NCI-H524 (cell line): ENCODE measurements around the gene ACP4.

Experiments
- DNase-seq, 2 experiments: peaks; one replicate each; lab custom pipeline; 2025; lab: John Stamatoyannopoulos, UW

The ACP4 gene

DNA sequence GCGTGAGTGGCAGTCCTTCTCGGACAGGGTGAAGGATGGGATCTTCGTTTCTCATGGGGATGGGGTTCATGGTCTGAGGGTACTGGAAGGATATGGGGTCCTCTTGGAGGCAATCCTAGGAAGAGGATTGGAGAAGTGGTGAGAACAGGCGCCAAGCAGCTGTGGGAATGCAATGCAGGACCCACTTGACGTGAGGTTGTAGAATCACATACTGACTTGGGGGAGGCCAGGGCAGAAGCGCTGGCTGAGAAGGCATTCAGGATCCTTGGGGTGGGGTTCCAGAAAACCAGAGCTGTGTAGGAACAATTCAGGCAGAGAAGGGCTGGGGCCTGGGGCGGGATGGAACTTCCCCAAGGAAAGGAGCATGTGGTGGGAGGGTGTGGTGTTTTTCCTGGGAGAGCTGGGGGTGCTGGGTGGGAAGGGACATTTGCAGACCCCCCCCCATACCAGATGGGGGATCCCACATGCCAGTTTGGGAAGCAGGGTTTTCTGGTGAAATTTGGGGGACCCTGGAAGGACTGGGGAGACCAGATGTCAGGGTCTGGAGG is 32.5 kb downstream of the ACP4 start:
- no peak for DNase-seq

DNA sequence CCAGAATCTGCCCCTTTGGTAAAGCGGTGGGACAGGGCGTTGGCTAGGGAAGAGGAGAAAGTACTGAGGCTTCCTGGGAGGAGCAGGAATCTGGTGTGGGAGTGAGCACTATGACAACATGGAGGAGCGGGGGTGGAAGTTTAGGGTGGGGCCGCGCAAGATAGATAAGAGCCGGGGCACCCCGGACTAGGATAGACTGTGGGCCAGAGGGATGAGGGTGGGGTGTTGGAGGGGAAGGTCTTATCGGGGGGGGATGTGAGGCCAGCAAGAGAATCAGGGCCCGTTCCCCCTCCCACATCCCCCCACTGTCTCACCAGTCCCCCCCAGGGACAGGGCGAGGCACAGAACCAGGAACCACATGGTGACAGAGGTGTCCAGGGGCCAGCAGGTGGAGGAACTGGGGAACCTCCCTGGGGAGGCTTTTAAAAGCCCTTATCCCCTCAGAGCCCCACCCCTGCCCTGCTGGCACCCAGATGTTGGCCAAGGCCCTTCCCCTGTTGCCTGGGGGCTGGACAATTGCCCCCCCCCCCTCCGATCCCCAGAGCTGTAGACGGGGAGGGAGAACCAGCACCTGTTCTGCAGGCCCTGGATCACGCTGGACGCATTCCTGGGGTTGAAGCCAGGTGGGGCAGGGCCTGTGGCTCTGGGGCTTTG is 33.3 kb downstream of the ACP4 start, which contains the start of gene KLK1:
KLK1 (minus strand) TSS at position 399 of the 654 bp plus-strand sequence; CDS start at position 360, 39 bp downstream.
- DNase-seq, result no peak

DNA sequence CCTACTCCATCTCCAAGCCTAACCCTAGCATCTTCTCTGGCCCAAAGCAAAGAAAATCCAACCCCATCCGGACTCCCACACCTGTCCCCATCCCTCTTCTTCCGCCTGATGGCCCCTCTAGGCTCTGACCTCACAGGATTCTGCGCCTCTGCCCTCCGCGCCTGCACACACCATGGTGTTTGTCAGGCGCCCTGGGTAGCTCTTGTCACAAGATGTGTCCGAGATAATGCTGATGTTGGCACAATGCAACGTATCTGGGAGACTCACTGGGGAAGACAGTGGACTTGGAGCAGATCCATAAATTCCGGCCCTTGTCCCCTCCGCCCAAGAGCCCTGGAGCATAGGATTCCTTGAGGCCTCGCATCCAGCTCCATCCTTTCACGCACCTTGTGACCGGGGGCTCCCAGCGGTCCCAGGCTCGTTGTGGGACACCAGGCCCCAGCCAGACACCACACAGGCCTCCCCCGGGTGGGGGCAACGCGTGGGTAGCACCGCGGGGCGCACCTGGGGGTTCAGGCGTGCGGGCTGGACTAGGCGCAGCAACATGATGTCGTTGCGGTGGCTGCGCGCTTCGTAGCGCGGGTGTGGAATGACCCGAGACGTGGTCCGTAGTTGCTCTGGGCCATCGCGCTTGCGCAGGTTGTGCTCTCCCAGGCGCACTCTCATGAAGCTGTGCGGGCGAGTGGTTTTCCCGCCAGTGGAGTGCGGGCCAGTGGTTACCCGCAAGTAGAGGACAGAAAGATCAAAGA is 36.5 kb downstream of the ACP4 start:
- no peak for DNase-seq

DNA sequence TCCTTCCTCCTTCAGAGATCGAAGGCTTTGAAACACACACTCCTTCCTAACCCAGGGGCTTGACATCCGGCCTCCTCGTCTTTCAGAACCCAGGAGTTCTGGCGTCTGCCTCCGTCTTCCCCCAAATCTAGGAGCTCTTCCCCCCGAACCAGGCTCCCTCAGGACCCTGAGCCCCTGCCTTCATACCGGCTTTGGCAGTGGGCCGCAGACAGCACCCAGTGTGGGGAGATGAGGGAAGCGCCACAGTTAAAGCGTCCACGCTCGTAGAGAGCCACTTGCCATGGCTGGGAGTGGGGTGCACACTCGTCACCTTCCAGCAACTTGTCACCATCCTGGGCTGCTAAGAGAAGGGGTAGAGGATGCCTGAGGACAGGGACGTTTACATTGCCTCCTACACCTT is 37.3 kb downstream of the ACP4 start:
- no peak for DNase-seq

DNA sequence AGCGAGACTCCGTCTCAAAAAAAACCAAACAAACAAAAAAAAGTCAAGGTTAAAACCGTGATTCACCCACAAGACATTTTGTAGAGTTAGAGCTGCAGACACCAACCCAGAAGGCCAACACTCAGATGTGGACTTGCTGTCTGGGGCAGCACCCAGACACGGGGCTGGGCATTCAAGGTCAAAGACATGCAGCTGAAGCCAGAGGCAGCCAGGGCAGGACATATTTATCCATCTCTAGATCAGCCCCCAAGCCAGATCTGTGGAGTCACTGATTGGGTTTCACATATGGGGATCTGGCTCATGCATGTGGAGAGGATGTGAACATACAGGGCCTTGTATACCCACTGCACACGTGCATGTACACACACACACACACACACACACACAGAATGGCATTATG is 39.6 kb downstream of the ACP4 start:
- no peak for DNase-seq

DNA sequence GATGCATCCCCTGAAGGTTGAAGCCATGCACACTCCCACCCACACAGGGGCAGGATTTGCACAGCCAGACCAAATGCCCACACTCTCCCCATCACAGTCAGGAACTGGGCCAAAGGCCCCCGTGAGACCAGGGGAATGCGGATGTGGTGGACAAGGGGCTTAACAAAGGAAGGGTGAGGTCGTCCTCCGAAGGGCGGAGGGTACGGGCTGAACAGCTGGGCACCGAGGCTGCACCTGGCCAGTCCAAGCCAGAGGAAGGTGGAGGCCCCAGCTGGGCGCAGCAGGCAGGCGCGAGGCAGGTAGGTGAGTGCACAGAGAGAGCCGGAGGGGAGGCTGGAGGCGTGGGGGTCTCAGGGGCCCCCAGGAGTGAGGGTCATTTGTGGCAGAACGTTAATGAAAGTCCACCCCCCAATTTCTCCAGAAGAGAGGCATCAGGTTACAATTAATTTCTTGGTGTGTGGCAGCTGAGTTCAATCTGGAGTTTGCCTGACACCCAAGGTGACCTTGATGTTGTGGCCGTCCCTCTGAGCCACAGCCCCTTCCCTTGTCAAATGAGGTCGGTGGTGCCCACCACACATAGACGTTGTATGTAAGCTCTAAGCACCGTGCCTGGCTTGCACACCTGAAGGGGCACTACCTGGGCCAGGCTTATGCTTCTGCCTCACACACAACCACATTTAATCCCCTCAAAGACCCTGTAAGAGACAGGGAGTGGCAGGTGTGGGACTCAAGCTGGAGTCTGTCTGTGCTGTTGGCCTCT is 40.2 kb downstream of the ACP4 start:
- no peak for DNase-seq

- no peak for DNase-seq
Measured at GRCh38 chr19:50831026-50831396, 40.8 kb downstream of the ACP4 start.

GRCh38 chr19:50832666-50833065 is 42.5 kb downstream of the ACP4 start:
- no peak for DNase-seq

DNA sequence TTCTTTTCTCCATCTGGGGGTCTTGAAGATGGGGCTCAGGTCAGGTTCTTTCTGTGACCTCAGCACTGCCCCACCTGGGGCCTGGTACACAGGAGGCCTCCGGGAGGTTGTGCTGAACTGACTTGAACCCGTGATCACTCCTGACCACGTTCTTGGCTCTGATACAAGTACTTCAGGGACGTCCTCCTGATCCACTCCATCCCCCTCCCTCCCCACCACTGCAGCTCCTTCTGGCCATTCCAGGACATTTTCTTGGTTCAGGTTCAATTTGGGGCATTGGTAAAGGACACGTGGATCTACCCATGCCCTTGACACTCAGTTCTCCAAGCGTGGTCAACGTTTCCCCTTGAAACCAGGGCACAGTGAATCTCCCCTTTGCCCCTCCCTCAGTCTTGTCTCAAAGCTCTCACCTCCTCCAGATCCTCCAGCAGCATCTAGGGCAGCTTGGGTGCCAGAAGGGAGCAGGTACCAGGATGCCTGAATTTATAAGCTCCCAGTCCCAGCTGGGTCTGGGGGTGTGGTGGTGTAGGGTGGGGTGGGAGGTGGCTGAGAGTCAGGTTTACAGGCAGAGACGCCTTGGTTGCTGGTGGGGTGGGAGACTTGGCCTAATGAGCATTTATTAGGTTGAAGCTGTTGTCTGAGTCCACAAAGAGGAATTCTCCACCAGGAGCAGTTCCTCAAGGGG is 43.0 kb downstream of the ACP4 start, which contains the start of gene KLK15:
KLK15 (minus strand) TSS at position 458 of the 685 bp plus-strand sequence. CDS start 2,082 bp downstream, outside the sequence.
- no peak for DNase-seq

DNA sequence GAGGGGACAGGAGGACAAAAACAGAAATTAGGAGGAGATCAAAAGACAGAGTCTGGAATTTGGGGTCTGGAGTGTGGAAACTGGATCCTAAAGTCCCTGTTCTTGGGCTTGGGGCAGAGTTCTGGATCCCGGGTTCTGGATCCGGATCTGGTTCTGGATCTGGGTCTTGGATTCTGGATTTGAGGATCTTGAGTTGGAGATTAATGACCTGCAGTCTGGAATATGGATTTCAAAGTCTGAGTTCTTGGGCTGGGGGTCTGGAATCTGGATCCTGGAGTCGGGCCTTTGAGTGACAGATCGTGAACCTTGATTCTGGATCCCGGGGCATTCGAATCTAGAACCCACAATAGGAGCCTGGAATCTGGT is 43.6 kb downstream of the ACP4 start:
- no peak for DNase-seq

DNA sequence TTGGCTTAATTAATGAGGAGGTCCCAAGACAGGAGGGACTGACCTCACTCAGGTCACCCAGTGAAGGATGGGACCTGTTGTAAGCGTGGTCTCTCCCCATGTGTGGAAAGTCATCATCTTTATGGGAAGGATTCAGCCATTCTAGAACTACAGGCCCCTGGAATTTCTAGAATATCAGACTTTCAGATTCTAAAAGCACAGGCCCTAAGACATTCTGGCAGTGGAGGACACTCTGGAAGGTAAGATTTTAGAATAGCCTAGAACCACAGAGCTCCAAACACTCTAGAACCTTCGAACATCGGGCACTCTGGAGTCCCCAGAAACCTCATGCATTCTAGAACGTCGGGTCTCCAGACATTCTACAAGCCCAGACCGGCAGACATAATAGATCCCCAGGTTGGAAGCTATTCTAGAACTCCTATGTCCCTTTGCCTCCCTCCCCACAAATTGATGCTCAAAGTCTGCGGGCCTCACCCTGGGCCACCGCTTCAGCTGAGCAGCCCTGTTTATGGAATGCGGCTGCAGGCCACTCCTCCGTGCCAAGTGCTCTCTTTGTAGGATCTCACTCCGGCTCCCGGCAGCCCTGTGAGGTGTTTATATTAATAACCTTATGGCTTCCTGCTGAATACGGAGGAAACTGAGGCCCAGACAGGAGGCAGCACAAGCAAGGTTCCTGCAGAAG is 45.0 kb downstream of the ACP4 start:
- DNase-seq, result no peak

DNA sequence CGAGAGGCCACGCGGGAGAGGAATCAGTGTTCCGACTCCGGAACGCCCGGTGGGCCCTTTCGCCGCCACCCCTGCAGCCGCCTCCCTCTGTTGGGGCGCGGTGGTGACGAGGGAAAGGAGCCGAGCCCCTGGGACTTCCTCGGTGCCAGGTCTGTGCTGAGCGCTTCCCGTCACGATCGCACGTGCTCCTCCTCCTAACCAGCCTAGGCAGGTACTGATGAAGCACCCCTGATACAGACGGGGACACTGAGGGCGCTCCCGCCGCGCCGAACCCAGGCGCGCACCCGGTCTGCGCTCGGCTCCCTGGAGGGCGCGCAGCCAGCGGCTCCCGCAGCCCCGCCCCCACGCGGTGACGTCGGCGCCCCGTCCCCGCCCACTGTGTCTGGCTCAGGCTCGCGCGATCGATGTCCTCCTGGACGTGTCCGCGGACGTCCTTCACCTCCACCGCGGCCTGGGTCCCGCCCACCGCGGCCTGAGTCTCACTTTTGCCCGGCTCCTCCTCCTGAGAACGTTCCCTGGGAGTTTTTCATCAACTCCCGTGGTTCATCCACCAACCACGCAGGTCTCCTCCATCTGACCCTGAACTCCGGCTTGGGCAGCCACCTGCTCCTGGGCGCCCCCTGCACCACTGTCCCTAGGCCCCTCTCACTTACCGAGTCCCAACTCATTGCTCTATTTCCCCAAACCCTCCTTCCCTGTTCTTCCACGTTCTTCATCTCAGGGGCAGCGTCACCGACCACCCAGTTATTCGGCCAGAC is 45.7 kb downstream of the ACP4 start:
- peak; percentile 4 to 32 for DNase-seq

DNA sequence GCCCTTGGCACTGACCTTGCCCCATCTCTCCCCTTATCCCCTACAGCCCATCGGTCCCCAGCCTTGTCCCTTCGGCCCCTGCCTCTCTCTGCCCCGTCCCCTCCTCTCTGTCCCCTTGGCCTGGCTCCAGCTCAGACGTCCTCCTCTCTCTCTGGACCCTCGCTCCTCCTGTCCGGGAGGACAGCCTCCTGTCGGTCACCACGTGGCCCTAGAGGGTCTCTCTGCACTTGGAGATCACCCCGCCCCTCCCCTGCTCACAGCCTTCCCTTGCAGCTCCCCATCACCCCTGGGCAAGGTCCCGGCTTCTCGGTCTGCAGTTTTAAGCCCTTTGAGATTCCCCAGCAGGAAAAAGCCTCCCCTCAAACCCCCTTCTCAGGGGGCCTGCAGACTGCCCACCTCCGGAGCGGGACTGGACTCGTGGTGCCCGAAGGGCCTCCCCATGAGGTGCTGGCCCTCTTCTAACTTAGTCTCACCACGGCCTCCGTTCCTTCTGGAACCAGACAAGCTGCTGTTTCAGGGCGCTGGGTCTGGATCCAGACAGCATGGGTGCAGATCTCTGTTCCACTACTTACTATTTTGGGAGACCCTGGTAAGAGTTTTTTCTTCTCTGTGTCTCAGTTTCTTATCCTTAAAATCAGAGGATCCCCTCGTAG is 46.5 kb downstream of the ACP4 start:
- no peak for DNase-seq

DNA sequence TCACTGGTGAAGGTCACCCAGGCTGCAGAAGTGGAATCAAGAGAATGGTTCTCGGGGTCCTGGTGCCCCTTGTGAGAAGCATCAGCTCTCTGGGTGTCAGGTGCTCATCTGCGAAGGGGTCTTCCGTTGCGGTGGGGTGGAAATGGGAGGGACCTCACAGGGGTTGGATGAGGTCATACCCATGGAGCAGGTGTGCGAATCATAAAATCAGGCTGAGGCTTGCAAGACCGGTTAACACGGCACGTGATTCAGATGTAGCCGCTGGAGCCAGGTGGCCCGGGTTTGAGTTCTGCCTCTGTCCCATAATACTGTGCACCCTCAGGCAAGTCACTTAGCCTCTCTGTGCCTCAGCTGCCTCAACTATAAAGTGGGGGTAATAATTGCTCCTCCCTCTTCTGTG is 47.1 kb downstream of the ACP4 start:
- no peak for DNase-seq

GRCh38 chr19:50838239-50838638 is 48.0 kb downstream of the ACP4 start:
- no peak for DNase-seq

DNA sequence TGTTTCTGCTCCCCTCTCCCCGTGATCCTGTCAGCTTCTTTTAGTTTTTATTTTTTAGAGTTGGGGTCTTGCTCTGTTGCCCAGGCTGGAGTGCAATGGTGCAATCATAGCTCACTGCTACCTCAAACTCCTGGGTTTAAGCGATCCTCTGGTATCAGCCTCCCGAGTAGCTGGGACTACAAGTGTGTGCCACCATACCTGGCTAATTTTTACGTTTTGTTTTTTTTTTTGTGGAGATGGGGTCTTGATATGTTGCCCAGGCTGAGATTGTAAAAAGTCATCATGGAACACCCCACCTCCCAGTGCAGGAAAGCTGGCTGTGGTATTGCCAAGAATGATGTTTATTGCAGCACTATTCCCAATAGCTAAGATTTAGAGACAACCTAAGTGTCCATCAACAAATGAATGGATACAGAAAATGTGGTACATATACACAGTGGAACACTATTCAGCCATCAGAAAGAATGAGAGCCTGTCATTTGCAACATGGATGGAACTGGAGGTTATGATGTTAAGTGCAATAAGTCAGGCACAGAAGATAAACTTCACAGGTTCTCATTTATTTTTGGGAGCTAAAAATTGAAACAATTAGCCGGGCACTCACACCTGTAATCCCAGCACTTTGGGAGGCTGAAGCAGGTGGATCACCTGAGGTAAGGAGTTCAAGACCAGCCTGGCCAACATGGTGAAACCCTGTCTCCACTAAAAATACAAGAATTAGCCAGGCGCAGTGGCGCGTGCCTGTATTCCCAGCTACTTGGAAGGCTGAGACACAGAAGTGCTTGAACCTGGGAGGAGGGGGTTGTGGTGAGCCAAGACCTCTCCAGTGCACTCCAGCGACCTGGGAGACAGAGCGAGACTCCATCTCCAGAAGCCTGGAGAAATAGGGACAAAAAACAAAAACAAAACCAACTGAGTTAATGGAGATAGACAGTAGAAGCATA is 49.8 kb downstream of the ACP4 start:
- DNase-seq, result no peak

DNA sequence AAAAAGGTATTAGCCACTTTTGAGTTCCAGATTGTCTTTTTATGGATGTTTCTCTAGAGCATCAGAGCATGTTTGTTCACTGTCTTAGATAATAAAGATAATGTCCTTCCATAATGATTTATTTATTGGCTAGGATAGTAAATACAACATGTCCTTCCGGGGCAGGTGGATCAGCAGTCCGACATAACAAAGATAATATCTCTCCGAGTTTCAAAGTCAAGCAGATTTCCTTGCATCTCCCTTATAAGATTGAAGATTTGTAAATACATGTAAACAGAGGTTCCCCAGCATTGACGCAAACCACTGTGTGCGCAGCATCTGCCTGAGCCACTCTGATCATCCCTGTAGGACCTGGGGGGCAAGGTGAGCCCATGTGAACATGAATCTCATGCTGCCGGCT is 51.9 kb downstream of the ACP4 start:
- no peak for DNase-seq

GRCh38 chr19:50843205-50843604 is 53.0 kb downstream of the ACP4 start:
- no peak for DNase-seq

DNA sequence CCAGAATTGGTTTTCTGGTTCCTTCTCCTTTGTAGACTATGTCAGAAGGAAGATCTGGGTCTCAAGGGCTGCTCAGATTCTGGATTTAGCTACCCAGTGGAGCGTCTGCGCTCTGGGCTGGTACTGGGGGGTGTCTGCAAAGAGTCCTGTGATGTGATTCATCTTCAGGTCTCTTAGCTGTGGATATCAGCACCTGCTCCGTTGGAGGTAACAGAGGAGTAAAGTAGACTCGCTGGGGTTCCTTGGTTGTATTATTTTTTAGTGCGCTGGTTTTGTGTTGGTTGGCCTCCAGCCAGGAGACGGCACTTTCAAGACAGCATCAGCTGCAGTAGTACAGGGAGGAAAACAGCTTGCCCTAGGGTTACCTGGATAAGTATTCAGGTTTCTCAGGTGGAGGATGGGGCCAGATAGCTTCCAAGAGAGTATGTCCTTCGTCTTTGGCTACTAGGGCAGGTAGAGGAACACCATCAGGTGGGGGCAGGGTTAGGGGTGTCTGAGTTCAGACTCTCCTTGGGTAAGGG is 53.5 kb downstream of the ACP4 start:
- DNase-seq, result no peak
